GM21619 (cell line): ENCODE results near the gene NCBP2L.

Experiments
- ATAC-seq: cut with Tn5 transposase; IDR thresholded peaks from one replicate; pipeline ENCODE4 v1.9.1; 2021; ENCODE audit not compliant: unreplicated experiment

NCBP2L gene

DNA sequence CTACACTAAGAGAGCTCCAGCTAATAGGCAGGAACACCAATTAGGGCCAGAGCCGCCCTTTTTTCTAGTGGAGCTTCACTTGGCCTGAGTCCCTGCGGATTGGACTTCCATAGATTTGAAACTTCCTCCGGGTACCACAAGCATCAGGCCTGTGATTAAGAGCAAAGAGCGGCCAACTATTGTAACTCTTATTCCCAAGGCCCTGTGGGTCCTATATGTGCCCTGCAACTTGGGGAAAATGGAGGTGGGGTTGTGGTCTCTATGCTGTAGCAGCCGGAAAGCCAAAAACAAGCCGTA lies at the start of gene NCBP2L:
Gene NCBP2L, plus strand, starts transcription at position 198 of the 297 bp plus-strand sequence. CDS start 16,488 bp downstream, outside the sequence.
- no peak for ATAC-seq

DNA sequence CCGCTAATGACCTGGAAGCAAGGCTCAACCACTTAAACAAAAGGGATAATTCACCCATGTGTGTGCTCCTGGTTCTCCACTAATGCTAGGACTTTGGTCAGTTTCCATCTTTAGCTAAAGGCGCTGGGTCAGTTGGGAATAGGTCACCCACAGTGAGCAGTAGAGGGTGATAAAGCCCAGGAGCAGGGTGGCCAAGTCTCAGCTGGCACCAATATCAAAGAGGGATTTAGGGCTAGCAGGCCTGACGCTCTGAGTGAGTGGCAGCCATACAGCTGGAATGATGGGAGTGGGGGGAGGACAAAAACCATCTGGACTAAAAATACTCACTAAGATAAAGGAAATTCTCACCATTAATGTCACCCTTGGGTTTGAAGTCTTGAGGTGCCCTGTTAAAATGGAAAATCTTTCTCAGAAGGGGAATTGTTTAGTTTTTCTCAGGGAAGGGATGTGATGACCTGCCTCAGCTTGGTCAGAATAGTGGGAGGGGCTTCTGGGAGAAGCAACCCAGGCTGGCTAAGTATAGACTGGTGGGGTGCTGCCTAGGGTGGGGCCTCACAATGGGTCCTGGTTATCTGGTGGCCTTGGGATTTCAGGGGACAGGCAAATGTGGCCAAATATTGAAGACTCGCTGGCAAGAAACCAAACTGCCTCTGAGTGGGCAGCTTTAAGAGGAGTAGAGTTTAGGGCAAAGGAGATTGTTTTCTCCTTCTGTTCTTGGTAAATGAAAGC lies 49.0 kb upstream of the NCBP2L start:
- no peak for ATAC-seq

DNA sequence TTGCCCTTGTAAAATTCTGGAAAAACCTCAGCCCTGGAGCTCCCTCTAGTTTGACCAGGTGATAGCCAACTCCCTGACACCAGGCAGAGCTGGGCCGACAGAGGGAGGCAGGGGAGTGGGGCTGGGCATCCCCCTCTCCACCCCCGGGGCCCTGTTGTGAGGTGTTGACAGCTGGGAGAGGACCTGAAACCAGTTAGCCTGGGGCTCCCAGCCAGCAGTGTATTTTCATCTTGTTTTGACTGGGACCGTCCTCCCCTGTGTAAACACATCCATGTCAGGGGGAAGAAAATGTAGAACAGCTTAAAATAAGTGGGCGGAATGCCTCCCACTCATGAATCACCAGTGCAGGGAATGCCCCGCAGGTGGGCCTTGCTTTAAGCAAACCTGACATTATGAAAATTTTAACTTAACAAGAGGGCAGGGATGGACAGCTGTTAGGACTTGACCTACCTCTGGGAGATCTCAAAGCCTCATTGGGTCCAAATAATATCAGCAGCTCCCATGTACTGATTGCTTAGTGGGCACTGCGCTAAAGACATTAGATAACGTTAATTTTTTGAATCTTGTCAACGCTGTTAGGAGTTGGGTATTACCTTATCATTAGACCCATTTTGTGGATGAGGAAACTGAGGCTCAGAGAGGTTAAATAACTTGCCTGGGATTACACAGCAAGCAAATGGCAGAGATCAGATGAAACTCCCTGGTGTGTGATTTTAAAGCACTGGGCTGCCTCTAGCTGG lies 47.8 kb upstream of the NCBP2L start:
- ATAC-seq: peak; percentile 83

DNA sequence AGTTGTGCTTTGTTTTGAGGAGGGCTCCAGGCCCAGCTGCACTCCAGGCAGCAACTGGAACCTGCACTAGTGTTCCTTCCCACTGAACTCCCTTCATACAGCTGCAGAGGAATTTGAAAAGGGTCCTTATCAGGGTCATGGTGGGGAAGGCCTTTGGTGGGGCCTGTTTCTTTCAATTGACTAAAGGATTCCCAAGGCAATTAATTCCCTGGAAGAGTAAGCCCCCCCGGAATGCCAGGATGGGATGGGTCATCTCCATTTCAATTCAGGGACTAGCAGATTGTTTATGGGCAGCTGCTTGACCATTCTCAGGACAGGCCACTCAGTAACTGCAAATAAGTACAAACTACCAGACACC lies 47.3 kb upstream of the NCBP2L start:
- no peak for ATAC-seq

DNA sequence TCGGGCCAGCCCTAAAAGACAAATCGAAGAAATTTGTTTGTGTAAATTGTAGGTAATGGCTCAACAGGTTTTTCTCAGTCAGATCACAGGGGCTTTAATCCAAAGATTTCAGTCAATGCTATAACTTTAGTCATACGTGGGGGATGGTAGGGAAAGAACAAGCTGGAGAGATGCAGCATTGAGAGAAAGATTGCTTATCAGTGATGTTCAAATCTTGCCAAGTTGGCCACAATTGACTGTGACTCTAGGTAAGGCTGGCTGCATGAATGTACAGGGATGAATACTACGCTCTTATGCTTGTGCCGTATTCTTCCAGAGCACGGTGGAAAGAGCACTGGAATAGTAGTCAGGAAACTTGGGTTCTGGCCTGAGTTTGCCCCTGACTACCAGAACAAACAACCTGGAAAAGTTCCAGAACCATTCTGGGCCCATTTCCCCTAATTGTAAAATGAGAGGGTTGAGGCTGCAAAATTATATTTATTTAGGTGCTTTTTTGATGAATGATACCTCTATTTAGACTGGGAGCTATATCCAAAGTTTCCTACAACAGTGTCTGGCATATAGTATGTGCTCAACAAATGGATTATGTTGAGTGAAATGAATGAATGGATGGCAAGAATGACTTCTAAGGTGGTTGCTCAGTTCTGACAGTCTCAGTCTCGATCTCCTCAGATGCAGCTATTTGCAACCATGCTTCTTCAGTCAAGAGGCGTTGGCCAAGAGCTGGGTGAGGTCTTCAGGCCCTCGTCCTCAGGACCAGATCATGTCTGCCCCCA lies 46.4 kb upstream of the NCBP2L start:
- no peak for ATAC-seq

DNA sequence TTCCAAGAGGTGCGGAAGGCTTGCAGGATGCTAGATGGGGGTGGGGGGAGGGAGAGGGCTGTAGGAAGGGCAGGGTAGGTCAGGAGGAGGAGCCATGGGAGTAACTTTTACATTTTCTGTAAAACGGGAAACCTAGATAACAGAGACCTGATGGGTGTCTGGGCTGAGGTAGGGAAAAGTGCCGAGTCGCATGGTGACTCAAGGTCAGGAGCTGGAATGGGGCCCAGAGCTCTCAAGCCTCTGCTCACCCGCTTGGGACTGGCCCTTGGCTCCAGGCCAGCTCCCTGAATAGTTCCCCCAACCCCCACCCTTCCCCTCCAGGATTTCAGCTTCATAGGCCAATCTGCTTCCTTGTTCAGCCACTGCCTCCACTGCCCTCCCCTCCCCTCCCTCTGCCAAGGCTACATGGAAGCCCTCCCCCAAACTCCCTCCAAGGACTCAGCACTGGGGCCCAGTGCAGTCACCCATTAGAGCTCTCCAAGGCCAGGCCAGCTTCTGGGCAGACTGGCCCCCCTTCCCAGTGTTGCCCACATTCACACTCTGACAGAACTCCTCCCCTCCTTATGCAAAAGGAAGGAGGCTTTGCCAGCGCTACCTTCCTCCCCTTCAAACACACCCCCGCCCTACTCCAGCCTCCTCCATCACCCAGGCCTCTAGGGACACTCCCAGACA lies 45.6 kb upstream of the NCBP2L start:
- ATAC-seq: no peak

DNA sequence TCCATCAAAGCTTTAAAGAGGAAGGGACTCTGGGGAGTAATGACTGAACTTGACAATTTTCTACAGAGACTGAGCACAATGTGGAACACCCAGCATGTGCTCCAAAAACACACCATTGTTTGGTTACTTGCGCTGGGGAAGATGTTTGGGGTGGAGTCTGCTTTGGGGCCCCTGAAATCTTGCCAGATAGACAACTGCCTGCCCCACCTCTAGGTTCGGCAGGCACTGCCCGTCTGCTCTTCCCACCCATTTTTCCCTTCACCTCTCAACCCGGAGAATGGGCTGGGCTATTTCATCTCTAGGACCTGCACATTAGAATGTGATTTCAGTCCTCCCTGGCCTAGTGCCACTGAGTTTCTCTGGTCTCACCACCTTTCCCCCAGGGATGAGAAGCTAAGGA lies 43.8 kb upstream of the NCBP2L start:
- ATAC-seq: no peak

DNA sequence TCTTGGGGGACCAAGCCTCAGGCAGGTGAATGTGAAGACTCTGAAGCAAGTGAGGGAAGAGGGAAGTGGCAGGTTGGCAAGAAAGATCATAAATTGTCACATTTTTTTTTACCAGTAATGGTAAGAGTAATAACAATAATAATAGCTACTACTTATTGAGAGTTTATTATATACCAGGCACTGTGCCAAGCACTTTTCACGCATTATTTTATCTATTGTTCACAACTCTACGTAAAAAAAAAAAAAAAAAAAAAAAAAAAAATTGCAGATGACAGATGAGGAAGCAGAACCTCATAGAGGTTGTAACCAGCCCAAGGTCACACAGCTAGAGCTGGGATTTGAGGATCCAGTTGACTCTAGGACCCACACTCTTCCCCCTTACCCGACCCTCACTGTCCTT lies 42.9 kb upstream of the NCBP2L start:
- no peak for ATAC-seq

DNA sequence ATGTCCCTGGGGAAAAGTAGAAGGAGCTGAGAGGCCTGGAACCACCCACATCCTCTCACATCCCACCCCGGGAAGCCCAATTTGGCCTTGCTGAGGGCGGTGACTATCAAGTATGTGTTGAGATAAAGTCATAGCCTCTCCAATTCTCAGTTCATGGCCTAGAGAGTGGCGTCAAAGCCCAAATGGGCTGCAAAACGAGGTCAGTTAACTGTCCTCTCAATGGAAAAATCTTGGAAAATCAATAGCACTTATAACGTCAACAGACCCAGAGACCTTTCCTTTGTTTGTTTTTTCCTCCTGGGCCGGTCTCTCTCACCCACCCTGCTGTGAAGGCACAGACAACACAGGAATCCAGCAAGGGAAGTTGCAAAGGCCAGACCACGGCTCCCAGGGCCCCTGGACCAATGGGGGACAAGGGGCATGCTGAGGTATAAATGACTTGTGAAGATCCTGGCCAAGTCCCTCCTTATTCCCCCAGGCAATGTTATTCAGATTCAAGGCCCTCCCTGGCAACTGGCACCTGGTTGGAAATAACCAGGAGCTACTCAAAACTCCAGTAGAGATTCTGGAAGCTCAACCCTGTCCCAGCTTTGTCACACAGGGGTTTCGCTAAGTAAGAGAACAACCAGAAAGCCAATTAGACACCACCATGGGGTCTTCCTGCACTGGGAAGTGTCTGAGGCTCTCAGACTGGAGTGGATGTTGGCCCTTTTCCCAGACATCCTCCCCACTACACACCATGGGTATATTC lies 40.6 kb upstream of the NCBP2L start:
- no peak for ATAC-seq

DNA sequence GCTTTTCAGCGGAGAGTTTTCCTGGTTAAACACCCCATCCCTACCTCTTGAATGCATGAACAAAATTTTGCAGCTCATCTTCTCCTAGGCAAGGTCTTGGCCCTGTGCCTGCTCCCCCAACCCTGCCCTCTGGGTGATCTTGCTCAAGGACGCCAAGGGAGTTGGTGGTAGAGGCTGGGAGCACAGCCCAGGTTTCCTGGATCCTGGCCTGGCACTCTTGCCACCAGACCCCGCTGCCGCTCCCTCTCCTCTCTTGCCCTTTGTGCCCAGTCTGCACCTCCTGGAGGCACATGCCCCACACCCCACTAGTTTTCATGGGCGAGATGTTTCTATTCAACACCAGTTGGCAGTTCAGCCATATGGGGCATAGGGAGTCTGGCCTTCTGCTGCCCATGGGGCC lies 39.3 kb upstream of the NCBP2L start:
- ATAC-seq: no peak

DNA sequence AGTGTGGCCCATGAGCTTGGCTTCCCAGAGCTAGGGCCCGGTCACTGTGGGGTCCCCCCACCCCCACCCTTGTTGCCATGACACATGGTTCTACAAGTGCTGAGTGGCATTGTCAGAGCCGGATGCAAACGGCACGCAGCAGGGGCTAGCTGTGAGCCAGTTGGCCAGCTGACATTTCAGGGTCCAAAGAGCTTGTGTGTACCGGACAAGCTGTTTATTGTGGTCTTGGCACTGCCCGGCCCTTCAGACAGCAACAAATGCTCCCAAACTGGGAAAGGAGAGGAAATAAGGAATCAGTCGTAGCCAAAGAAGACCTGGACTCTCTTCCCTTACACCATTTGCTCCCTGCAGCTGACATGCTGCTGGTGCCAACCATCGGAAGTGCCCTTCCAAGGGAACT lies 38.8 kb upstream of the NCBP2L start:
- no peak for ATAC-seq

DNA sequence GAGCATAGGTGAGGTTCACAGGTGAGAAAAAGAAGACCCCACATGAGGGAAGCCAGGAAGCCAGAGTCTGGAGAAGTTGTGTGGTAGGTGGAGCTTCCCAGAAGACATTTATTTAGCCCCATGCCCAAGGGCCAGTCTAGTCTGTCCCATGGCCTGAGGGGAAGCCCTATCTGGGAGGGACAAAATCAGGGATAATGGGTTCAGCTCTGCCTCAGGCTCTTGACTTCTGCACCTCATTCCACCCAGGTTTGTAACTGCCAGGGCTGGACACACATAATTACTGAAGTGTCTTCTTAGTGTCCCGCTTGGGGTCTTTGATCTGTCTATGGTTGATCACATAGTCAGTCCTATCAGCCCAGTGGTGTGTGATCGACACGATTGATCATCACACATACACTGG lies 38.0 kb upstream of the NCBP2L start:
- no peak for ATAC-seq

DNA sequence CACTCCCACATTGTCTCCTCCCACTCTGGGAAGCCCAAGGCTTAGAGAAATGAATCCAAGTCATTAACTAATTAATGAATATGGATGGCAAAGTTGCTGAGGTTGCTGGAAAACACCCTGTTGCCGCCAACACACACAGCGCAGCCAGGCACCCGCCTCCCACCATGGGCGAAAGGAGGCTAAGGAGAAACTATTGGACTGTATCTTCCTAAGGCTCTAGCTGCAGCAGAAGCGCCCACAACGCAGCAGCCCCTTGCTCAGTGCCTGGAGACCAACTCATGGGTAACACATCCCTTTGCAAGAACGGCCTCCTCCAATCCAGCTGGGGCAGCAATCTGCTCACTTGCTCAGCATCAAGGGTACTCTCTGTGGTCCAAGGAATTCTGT lies 36.1 kb upstream of the NCBP2L start:
- ATAC-seq: no peak

DNA sequence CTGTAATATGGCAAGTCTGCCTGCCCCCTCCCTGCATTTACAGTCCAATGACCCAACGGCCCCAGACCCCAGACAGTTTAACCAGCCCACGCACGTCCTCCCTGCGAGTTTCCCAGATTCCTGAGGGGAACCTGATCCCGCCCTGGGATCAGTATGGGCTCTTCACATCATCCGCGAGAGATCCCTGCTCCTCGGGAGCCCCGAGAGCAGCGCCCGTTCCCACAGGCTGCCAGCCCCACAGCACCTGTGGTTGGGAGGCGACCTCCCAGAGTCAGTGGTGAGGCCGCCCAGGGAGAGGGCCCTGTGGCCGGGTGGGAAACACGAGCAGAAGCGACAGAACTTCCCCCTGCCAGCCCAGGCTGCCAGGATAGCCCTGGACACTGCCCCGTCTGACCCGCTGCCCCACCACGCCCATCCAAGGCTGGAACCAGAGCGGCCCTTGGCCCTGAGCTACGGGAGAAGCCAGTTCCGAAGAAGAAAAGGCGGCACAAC lies 34.8 kb upstream of the NCBP2L start:
- no peak for ATAC-seq

DNA sequence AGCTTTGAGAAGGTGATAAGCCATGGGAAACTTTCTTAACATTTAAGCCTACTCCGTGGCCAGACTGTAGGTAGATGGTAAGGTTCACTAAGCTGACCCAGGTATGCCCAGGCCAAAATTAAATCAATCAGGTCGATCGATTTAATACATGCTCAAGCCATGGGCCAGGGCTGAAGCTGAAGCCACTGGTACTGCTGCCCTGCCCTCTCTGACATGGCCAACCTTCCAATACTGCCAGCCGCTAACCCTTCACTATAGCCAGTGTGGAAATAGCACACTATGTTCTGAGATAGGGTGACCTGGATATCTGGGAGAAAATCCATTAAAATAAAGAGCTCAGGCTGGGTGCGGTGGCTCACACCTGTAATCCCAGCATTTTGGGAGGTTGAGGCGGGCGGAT lies 33.5 kb upstream of the NCBP2L start:
- no peak for ATAC-seq

DNA sequence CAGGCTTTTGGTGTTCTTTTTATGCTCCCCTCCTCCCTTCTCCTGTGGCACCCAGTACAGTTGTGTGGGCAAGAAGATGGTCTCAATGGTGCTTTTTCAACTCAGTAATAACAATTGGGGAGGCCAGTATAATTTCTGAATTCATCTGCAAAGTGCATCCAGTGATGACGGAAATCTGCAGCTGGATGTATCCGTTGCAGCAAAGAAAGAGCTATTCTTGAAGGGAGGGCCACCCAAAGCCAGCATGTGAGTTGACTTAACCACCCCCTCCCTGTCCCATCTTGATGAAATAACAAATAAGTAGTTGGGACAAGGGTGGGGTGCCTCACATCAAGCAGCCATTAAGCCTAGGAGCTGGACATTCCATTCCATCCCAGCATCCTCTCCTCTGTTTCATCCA lies 32.7 kb upstream of the NCBP2L start:
- no peak for ATAC-seq

DNA sequence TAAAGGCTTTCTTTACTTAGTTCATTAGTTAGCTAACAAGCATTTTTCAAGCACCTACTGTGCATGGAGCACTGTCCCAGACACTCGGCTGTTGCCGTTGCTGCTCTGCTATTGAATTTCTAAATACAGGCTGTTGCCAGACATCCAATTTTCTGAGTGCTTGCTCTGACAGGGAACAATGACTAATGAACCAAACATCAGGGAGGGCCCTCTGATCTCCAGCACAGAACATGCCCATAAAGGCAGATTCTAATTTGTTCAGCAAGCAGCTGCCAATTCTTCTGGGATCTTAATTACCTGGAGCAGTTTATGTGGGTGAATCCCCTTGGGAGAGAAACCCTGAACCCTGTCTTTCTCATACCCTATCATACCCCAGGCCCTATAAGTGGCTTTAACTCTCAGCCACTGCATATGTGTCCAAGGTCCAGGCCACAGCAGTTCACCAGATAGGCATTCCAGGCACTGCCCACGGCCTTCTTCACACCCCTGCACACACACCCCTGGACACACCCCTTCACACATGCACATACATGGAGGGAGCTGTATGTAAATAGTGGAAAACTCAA lies 29.9 kb upstream of the NCBP2L start:
- ATAC-seq: no peak

DNA sequence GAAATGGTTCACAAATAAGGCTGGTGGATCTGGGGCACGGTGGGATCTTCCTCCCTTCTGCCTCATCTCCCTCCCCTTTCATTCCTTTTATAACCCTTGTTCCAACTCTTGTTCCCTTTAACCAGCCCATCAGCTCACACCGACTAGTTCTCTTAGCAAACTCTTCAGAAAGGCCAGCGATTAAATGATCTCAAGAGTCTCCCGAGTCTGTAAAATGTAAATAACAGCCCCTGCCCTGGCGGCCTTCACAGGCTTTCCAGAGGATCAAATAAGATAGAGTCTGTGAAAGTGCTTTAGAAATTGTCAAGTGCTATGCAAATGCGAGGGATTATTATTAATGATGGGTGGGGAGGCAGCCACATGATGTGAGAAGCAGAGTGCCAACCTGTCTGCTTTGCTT lies 29.0 kb upstream of the NCBP2L start:
- ATAC-seq: no peak

DNA sequence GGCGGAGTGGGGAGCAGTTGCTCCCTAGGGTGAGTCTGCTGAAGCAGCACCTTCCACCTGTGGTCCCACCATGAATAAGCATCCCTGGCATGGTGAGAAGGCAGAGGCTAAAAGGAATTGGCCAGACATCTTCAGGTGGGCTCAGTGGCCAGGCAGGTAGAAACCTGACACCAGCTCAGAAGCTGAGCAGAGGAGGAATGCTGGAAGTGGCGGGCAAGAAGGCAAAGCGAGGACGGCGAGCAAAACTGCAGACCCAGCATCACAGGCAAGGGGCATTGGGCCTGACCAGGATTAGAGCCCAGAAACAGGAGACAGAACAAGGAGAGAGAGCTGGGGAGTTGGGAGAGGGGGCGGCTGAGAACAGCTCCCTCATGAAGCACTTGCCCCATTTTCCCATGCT lies 27.3 kb upstream of the NCBP2L start:
- ATAC-seq: no peak

DNA sequence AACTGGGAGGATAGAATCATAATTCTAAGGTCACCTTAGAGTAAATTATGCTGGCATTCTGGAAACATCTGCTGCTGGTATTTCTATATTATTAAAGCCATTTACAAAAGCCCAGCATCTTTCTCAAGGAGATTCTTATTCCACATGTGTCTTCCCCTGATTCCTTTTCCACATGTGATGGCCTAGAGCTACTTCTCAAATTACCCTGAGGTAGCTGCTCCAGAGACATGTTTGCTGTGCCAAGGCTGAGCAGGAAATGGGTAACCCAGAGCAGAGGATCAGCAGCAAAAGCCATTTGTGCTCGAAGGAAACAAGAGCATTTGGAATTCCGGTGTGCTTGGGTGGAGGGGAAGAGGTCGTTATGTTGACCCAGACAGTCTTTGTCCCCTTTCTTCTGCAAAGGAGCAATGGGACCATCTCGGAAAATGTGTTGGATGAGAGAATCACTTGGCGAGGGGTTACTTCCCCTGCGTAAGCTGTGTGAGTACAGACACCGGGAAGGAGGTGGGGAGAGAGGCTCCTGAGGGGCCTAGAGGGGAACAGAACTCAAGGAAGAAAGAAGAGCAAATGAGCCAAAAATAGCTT lies 26.6 kb upstream of the NCBP2L start:
- no peak for ATAC-seq
